ENCODE data around the gene NLGN4Y.
"Not testable (repeated sequence)": the region's sequence is repeated elsewhere in the genome, so short reads cannot be mapped to it uniquely, and the experiment has no call there.

The NLGN4Y gene

GRCh38 chrY:14860448-14860847 is 336.1 kb downstream of the NLGN4Y start:
- no peak for DNase-seq

GRCh38 chrY:14861033-14861432 is 336.7 kb downstream of the NLGN4Y start:
- not testable (repeated sequence) for DNase-seq

GRCh38 chrY:14871971-14872370 is 347.6 kb downstream of the NLGN4Y start:
- no peak for DNase-seq
